ENCODE data around the gene MZB1.
"Not testable (repeated sequence)": the region's sequence is repeated elsewhere in the genome, so short reads cannot be mapped to it uniquely, and the experiment has no call there.

MZB1 gene

GRCh38 chr5:139391570-139392323 lies 2.0 kb upstream of the MZB1 start:
- no peak for DNase-seq

- no peak for DNase-seq
Measured at GRCh38 chr5:139390639-139391569, 1.2 kb upstream of the MZB1 start.

- no peak for DNase-seq
Measured at GRCh38 chr5:139388198-139388821, 1.4 kb downstream of the MZB1 start.

GRCh38 chr5:139387611-139388197 lies 2.0 kb downstream of the MZB1 start:
- no peak for DNase-seq

GRCh38 chr5:139386956-139387355 lies 2.8 kb downstream of the MZB1 start:
- not testable (repeated sequence) for DNase-seq

- DNase-seq, result no peak
Measured at GRCh38 chr5:139386050-139386438, 3.7 kb downstream of the MZB1 start.

- DNase-seq, result no peak
Measured at GRCh38 chr5:139385061-139386049, 4.4 kb downstream of the MZB1 start.

- no peak for DNase-seq
Measured at GRCh38 chr5:139384591-139385051, 5.1 kb downstream of the MZB1 start.

- DNase-seq, result no peak
Measured at GRCh38 chr5:139383993-139384590, 5.6 kb downstream of the MZB1 start.

GRCh38 chr5:139383275-139383992 lies 6.3 kb downstream of the MZB1 start, which contains the start of gene SLC23A1:
TSS of gene SLC23A1 (minus strand) at chr5:139383297. CDS start at chr5:139383253, 44 bp downstream.
- DNase-seq, result no peak

GRCh38 chr5:139382807-139383206 lies 6.9 kb downstream of the MZB1 start:
- no peak for DNase-seq

- no peak for DNase-seq
Measured at GRCh38 chr5:139381837-139382761, 7.6 kb downstream of the MZB1 start.

- DNase-seq, result no peak
Measured at GRCh38 chr5:139379626-139380449, 9.9 kb downstream of the MZB1 start.

GRCh38 chr5:139378941-139379361 lies 10.8 kb downstream of the MZB1 start:
- DNase-seq, result no peak

GRCh38 chr5:139378101-139378825 lies 11.4 kb downstream of the MZB1 start:
- no peak for DNase-seq

GRCh38 chr5:139377226-139377625 lies 12.5 kb downstream of the MZB1 start:
- no peak for DNase-seq

GRCh38 chr5:139376364-139376763 lies 13.3 kb downstream of the MZB1 start:
- no peak for DNase-seq

GRCh38 chr5:139374909-139375308 lies 14.8 kb downstream of the MZB1 start:
- DNase-seq, result no peak

Measured in activated CD4-positive, alpha-beta T cell treated with anti-CD3 and anti-CD28 coated beads for 1 hour (primary cell).